ENCODE measurements around the gene SPC24. TPM values are rescaled to one million over a fixed set of nuclear protein-coding genes. Genes with fewer than 3 reads are reported as not detected.
"Not testable (repeated sequence)": the region's sequence is repeated elsewhere in the genome, so short reads cannot be mapped to it uniquely, and the experiment has no call there.

Gene SPC24
- total RNA-seq, 1 donor from 2014 or later = 6.7 TPM

GRCh38 chr19:11169896-11170678, 14.5 kb upstream of the SPC24 start:
- no peak for ATAC-seq (ENCODE audit: poor library complexity)

DNA sequence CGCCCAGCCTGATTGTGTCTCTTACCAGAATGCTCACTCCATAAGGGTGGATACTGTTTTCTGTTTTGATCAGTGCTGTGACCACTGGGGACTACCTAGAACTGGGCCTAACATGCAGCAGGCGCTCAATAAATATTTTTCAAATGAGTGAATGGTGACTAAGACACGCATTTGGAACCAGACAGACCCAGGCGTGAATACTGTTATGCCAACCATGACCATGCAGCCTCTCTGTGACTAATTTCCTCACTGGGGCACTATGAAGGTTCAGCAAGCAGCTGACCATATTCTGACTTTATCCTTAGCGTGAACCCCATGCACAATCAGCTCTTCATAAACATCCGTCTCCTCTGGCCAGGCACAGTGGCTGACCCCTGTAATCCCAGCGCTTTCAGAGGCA, 13.0 kb upstream of the SPC24 start:
- DNase-seq (no peak), ATAC-seq (ENCODE audit: poor library complexity) (no peak)
- intact Hi-C loops (cut with DNase I) = no loop called here

More at GRCh38 chr19:11169896-11170678, 14.5 kb upstream of the SPC24 start:
- intact Hi-C loops (cut with DNase I) = no loop called here
- no peak for DNase-seq

- intact Hi-C loops (cut with DNase I) = no loop called here
These were observed 10.9 kb upstream of the SPC24 start for GRCh38 chr19:11166281-11167142.

GRCh38 chr19:11165486-11166030, 10.0 kb upstream of the SPC24 start:
- no peak for DNase-seq
- ATAC-seq (ENCODE audit: poor library complexity) = peak; percentile 6
- intact Hi-C loops (cut with DNase I) = no loop called here

More at GRCh38 chr19:11166281-11167142, 10.9 kb upstream of the SPC24 start:
- peak; percentile 65 for DNase-seq
- ATAC-seq (ENCODE audit: poor library complexity) = peak; percentile 22

DNA sequence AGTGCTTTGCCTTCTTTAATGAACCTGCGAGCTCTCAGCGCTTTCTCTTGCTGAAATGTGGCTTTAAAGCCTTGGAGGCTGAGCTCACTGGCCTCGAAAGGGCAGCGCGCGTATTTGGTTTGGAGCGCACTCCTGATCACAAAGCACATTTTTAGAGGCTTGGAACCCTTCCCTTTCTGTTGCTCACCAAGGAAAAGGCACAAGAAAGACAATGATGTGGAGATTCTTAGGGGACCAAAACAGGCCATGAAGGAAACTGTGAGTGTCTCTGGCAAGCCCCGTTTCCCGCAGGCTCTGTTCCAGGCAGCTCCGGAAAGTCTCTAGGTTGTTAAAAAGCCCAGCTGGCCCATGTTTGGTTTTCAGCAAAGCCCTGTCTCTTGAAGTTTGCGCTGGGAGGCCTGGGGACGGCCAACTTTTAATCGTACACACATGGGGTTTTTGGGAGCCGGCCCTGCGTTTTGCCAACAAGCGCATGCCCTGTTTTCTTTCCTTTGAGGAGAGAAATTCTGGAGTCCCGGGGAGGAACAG, 9.4 kb upstream of the SPC24 start:
- peak; percentile 92 for DNase-seq
- ATAC-seq (ENCODE audit: poor library complexity) = peak; percentile 72
- intact Hi-C loops (cut with DNase I) = no loop called here

DNA sequence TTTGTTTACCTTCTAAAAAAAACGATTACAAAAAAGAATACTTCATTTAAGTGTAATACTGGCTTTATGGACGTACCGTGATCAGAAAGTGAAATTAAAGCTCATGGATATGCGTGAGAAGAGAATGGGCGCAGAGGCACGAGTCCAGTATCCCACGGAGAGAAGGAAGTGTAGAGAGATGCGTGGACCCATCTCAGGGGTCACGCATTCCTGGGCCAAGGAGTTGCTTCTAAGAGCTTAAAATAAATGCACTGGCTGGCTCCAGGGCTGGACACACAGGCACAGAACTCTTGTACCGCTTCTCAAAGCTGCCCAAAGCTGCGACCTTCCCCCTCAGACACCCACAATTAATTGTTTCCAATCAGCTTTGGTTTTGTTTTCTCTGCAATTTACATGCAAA, 8.7 kb upstream of the SPC24 start:
- no peak for ATAC-seq (ENCODE audit: poor library complexity)

GRCh38 chr19:11160440-11160768, 4.8 kb upstream of the SPC24 start:
- DNase-seq; intact Hi-C loops (cut with DNase I); ATAC-seq (ENCODE audit: poor library complexity): not testable (repeated sequence)

More for the DNA sequence above, 8.7 kb upstream of the SPC24 start:
- DNase-seq = no peak
- intact Hi-C loops (cut with DNase I) = no loop called here

- intact Hi-C loops (cut with DNase I) = no loop called here
- DNase-seq (peak; percentile 56), ATAC-seq (ENCODE audit: poor library complexity) (peak; percentile 2)
These were observed 4.2 kb upstream of the SPC24 start for GRCh38 chr19:11159598-11160439.

- ATAC-seq (ENCODE audit: poor library complexity) (no peak), DNase-seq (no peak)
- intact Hi-C loops (cut with DNase I) = no loop called here
These were observed 917 bp downstream of the SPC24 start for GRCh38 chr19:11154683-11155047.

GRCh38 chr19:11152318-11153062, 3.1 kb downstream of the SPC24 start:
- DNase-seq = peak; percentile 82
- ATAC-seq (ENCODE audit: poor library complexity) = peak; percentile 71
- intact Hi-C loops (cut with DNase I) = no loop called here

DNA sequence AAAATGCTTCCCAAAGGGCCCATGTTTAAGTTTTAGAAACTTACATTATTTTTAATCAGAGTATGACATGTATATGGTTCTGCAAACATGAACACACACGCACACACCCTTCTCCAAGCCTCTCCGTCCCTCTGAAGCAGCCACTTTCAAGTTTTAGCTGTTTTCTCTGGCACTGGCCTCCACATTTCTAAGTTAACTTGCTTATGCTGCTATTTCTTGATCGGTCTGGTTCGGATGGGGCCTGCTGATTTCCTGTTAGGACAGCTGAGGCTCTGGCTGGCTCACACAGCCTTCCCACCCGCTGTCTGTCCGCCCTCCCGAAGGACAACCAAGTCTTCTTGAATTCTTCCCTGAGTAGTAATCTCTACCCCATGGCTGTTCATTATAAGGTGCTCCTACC, 4.4 kb downstream of the SPC24 start:
- ATAC-seq (ENCODE audit: poor library complexity) (no peak), DNase-seq (peak; percentile 54)
- intact Hi-C loops (cut with DNase I) = no loop called here

DNA sequence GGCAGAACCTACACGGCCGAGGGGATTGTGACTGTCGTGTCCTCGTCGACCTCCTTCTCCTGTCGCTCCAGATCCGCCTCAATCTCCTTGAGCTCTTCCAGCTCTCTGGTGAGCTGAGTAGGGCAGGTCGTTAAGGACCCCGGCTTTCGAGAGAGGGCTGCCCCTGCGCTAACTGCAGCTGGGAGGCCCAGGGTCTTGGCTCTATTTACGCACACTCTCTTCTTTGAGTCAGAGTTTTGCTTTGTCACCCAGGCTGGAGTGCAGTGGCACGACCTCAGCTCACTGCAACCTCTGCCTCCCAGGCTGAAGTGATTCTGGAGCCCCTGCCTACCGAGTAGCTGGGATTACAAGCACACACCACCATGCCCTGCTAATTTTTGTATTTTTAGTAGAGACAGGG, 7.6 kb downstream of the SPC24 start:
- DNase-seq (no peak), ATAC-seq (ENCODE audit: poor library complexity) (no peak)
- intact Hi-C loops (cut with DNase I) = no loop called here

GRCh38 chr19:11145536-11145924, 10.1 kb downstream of the SPC24 start:
- intact Hi-C loops (cut with DNase I) = no loop called here
- DNase-seq (no peak), ATAC-seq (ENCODE audit: poor library complexity) (no peak)

- intact Hi-C loops (cut with DNase I) = no loop called here
- DNase-seq = peak; percentile 95
- peak; percentile 78 for ATAC-seq (ENCODE audit: poor library complexity)
These were observed 12.9 kb downstream of the SPC24 start for GRCh38 chr19:11142528-11143171.

GRCh38 chr19:11141937-11142527, 13.6 kb downstream of the SPC24 start:
- intact Hi-C loops (cut with DNase I) = no loop called here
- ATAC-seq (ENCODE audit: poor library complexity) = no peak
- DNase-seq = no peak

DNA sequence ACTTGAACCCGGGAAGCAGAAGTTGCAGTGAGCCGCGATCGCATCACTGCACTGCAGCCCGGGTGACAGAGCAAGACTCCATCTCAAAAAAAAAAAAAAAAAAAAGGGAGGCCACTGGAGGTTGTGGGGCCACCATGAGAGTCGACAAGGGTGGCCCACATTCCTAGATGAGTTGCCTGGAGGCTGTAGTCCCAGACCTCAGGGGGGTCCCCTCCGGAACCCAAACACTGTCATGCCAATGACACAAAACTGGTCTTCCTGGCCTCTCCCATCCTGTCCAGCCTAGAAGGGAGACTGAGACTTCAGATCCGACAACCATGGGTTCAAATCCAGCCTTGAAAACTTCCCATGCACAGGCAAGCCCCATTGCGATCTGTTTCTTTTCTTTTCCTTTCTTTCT, 14.7 kb downstream of the SPC24 start:
- no peak for ATAC-seq (ENCODE audit: poor library complexity)
- intact Hi-C loops (cut with DNase I) = no loop called here
- no peak for DNase-seq

- ATAC-seq (ENCODE audit: poor library complexity); intact Hi-C loops (cut with DNase I); DNase-seq: not testable (repeated sequence)
These were observed 15.5 kb downstream of the SPC24 start for GRCh38 chr19:11140023-11140538.
